ENCODE data around the gene IFNL2.
"Not testable (repeated sequence)": the region's sequence is repeated elsewhere in the genome, so short reads cannot be mapped to it uniquely, and the experiment has no call there.

The IFNL2 gene

DNA sequence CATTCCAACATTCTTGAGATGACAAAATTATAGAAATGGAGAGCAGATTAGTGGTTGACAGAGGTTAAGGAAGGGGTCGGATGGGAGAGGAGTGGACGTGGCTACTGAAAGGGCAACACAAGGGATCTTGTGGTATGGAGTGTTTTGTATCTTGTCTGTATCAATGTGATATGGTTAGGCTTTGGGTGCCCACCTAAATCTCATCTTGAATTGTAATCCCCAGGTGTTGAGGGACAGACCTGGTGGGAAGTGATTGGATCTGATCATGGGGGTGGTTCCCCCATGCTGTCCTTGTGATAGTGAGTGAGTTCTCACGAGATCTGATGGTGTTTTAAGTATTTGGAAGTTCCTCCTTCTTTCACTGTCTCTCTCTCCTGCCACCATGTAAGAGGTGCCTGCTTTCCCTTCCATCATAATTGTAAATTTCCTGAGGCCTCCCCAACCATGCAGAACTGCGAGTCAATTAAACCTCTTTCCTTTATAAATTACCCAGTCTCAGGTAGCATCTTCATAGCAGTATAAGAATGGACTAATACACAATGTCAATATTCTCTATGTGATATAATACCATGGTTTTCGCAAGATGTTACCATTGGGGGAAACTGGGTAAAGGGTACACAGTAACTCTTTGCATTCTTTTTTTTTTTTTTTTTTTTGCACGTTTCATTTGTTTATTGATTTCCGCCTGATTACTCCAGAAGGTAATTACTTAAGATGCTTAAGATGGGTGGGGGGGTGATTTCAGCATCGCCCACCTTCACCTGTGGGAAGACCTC, 14.6 kb upstream of the IFNL2 start:
- no peak for DNase-seq

DNA sequence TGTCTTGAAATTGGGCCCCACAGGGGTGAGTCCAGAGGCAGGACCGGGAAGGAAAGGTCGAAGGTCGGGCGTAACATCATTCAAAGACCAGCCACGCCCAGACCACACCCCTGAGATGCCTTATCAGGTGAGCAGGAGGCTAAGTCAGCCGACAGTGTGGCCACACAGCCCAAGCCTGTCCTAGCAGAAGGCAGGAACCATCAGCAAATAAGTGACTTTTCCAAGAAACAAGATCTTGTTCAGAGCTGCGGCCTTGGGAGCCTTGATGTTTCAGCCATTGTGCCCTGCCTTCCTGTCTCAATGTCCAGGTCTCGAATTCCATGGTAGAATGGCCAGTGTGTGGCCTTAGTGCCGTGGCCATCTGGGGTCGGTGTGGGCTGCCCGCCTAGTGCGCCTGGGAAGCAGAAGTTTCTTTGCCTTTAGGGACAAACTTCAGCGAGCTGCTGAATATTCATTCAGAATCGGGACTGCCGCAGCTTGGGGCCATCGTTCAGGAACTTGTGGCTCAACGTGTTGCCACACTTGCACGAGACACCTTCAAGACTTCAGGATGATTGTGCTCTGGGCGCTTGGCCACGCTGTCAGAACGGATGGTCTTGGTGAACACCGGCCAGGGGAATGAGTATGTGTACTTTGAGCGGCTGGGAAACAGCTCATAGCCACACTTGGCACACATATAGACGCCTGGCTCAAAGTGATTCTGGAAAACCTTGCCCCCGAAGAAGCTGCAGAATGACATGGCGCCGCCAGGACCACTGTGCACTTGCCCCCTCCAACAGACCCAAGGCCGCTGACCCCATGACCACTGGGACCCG, 13.5 kb upstream of the IFNL2 start:
- DNase-seq, result no peak

DNA sequence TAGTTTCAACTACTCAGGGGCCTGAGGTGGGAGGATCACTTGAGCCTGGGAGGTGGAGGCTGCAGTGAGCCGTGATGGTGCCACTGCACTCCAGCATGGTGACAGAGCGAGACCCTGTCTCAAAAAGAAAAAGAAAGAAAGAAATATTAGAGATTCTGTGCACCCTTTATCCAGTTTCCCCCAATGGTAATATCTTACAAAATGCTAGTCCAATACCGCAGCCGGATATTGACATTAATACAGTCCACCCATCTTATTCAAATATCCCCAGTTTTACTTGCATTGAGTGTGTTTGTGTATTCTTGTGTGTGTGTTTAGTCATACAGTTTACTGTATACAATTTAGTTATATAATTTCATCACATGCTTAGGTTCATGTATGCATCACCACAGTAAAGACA, 11.0 kb upstream of the IFNL2 start:
- DNase-seq, result no peak

GRCh38 chr19:39261704-39262103, 6.5 kb upstream of the IFNL2 start:
- no peak for DNase-seq

DNA sequence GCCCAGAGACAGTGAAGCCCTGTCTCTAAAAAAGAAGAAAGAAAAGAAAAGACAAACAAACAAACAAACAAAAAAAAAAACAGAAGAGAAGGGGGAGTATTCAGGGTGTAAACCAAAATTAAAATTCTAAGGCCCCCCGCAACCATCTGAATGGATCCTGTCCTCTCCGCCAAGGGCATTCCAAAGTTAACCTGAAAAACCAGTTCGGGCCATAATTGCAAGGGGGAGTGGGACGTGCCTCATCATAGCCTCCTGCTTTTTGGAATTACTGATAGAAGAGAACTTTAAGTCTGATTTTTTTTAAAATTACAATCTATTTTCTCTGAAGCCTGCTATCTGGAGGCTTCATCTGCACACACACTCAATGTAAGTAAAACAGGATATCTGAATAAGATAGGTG, 5.7 kb upstream of the IFNL2 start:
- no peak for DNase-seq

GRCh38 chr19:39263912-39264305, 4.3 kb upstream of the IFNL2 start:
- DNase-seq, result no peak

DNA sequence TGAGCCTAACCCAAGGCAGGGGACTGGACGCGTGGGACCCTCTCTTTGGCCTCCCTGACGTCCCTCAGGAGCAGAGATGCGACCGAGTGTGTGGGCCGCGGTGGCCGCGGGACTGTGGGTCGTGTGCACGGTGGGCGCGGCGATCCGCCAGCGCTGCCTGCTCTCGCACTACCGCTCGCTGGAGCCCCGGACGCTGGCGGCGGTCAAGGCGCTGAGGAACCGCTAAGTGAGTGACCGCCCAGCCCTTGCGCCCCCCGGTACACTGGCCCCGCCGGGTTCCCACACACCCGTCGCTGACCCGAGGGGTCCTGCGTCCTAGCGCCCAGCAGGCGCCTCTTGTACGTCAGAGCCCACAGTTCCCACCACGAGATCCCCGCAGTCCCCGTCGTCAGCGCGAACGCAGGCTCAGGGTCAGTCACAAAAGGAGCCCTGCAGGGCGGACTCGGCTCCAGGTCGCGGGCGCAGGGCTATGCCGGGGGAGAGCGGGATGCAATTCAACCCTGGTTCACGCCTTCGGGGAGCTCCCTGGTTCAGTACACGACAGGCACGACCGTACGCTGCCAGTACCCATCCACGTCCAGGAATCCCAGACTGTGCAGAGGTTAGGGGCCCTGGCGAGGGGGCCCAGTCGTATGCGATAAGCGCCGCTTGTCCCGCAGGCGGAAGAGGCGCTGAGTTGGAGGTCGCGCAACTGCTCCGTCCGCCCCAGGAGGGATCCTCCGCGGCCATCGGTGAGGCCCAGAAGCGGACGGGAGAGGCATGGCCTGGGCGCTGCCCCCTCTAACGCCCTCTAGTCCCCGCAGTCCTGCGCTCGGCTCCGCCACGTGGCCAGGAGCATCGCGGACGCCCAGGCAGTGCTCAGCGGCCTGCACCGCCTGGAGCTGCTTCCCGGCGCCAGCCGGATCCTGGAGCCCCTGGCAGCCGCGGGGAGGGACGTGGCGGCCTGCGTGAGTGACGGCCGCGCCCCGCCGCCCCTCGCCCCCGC, 3.6 kb upstream of the IFNL2 start:
- DNase-seq, result peak; percentile 4

- peak; percentile 2 for DNase-seq
Measured at GRCh38 chr19:39265321-39265916, 2.8 kb upstream of the IFNL2 start.

GRCh38 chr19:39268531-39269223, 481 bp downstream of the IFNL2 start:
- DNase-seq, result not testable (repeated sequence)

DNA sequence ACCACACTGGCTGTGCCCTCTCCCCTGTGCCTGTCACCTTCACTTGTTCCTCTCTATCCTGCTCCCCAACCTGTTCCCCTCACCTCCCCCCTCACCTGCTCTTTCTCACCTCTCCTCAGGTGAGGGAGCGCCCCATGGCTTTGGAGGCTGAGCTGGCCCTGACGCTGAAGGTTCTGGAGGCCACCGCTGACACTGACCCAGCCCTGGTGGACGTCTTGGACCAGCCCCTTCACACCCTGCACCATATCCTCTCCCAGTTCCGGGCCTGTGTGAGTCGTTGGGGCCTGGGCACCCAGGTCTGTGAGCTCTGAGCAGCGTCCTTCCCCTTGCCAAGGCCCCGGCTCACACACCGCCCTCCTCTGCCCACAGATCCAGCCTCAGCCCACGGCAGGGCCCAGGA, 1.2 kb downstream of the IFNL2 start:
- not testable (repeated sequence) for DNase-seq

DNA sequence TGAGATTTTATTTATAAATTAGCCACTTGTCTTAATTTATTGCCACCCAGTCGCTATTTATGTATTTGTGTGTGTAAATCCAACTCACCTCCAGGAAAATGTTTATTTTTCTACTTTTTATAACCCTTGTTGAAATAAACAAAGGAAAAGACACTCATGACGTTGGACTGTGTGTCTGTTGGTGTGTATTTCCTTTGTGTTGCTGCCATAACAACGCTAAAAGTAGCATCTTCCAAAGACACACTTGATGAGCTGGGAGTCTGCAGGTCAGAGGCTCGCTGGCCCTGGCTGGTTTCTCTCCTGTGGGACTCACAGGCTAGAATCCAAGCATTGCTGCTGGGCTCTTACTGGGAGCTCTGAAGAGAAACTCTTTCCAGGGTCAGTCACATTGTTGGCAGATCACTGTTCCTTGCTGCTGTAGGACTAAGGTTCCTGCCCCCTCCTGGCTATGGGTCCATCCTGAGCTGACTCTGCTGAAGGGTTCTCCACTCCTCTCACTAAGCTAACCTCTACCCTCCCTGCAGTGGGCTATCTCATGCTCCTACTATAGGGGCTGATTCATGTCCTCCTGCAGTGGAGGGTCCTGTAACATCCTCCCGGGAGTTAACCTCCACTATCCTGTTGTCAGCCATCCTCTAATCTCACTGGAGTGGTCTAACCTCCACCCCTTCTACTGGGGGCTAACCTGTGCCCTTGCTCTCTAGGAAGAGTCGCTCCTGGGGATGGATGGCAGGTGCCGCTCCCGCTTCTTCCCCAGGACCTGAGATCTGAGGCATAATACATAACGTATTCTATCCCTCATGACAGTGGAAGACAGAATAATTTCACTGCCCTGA, 2.1 kb downstream of the IFNL2 start:
- DNase-seq, result no peak

DNA sequence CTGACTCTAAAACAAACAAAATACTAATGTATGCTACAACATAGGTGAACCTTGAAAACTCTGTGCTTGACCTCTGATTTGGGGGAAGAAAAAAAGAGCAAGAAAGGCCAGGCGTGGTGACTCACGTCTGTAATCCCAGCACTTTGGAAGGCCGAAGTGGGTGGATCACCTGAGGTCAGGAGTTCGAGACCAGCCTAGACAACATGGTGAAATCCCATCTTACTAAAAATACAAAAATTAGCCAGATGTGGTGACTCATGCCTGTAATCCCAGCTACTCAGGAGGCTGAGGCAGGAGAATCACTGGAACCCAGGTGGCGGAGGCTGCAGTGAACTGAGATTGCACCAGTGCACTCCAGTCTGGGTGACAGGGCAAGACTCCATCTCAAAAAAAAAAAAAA, 5.7 kb downstream of the IFNL2 start:
- DNase-seq, result not testable (repeated sequence)

DNA sequence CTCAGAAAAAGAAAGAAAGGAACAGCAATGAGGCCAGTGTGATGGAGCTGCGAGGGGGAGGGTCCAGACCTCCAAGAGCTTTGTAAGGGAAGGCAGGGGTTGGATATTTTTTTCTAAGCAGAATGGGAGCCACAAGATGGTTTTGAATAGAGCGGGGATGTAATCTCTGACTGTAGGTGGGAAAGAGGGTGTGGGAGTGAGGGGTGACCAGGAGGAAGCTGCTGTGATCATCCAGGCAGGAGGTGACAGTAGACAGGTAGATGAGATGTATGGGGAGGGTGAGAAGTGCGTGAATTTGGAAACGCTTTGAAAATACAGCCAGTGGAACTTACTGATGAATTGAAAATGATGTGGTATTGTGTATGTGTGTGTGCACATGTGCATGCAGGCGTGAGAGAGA, 7.4 kb downstream of the IFNL2 start:
- no peak for DNase-seq

DNA sequence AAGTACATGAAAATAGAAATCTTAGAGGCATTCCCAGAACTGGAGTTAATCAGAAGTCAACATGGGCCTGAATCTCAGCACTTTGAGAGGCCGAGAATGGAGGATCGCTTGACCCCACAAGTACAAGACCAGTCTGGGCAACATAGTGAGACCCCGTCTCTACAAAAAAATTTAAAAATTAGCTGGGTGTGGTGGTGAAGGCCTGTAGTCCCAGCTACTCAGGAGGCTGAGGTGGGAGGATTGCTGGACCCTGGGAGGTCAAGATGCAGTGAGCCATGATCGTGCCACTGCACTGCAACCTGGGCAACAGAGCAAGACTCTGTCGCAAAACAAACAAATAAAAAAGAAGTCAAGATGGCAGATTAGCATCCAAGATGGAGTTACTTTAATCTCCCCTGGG, 8.5 kb downstream of the IFNL2 start:
- DNase-seq, result no peak

- no peak for DNase-seq
Measured at GRCh38 chr19:39277598-39277997, 9.4 kb downstream of the IFNL2 start.

DNA sequence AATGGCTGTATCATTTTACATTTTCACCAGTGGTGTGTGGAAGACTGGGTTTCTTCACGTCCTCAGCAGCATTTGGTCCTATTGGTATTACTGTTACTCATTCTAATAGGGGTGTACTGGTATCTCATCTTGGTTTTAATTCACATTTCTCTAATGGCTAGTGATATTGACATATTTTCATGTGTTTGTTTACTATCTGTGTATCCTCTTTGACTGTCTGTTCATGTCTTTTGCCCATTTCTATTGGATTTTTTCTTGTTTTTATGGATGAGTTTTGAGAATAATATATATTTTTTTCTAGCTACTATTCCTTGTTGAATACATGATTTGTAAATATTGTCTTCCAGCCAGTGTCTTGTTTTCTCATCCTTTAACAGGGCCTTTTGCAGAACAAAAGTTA, 13.8 kb downstream of the IFNL2 start:
- DNase-seq, result no peak

- DNase-seq, result no peak
Measured at GRCh38 chr19:39284032-39284431, 15.8 kb downstream of the IFNL2 start.

DNA sequence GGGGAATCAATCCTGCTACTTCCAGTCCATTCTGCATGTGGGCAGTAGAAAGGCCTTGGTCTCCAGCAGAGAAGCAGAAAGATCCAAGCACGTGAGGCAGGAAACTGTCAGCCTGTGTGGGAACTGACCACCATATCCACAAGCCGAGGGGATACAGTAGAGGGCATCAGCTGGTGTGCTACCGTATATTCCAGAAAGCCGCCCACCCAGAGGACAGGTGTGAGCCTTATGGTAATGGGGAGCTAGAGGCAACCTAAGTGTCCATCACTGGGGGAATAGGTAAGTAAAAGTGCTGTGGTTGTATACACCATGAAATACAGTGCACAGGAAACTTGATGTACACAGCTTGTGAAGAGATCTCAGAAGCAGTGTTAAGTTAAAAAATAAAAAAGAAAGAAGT, 25.2 kb downstream of the IFNL2 start:
- DNase-seq, result no peak

GRCh38 chr19:39296055-39296645, 28.0 kb downstream of the IFNL2 start, which contains the start of gene IFNL1:
Gene IFNL1, plus strand, starts transcription at chr19:39296407. Its CDS starts 15 bp downstream, at chr19:39296422.
- DNase-seq, result no peak

DNA sequence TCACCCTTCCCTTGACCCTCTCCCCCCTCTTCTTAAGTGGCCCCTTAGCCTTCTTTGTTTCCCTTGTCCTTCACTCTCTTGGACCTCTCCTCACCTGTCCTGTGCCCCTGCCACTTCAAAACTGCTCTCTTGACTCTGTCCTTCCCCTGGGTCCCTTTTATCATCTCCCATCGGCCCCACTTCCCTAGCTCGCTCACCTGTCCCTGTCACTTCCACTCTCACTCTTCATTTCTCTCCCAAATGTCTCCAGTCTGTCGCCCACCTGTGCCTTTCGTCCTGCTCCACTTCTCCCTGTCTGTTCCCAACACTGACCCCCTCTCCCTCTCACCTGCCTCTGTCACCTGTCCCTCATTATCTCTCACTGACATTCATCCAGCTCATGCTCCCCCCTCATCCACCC, 28.7 kb downstream of the IFNL2 start:
- no peak for DNase-seq
